ENCODE data around the gene BPIFA2. TPM values are rescaled to one million over a fixed set of nuclear protein-coding genes. Genes with fewer than 3 reads are reported as not detected.
"Not testable (repeated sequence)": the region's sequence is repeated elsewhere in the genome, so short reads cannot be mapped to it uniquely, and the experiment has no call there.

Gene BPIFA2
- polyA plus RNA-seq, 4 donors: not detected

DNA sequence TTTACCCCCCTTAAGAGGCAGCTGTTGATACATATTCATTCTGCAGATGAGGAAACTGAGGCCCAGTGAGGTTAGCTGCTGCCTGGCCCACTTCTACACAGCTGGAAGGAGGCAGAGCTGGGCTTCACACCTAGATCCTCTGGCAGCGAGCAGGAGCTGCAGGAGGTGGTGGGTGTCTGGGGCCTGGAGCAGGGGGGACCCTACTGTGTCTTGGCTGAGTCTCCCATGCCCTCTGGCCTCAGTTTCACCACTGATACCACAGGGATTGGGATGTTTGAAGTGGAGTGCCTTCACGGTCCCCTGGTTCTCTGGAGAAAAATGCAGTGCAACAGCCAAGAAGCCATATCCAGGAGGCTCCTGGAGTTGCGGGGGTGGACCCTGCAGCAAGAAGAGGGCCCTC is 8.2 kb upstream of the BPIFA2 start:
- no peak for DNase-seq (ENCODE audit: low read depth in 4 of 4, low spot score in 3 of 4)

DNA sequence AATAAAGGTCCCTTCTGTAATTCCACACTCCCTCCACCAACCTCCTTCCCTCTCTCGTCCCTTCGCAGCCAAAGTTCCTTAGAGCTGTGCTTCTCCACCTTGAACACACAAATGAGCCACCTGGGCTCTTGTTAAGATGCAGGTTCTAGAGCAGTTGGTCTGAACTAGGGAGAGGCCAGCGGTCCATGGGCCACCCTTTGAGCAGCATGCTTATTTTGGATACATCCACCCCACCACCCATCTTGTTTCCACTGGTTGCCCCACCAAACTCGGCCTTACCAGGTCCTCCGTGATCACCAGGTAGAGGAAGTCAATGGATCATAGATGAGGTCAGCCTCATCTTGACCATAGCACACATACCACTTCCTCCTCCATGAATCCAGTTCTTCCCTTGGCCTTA is 7.3 kb upstream of the BPIFA2 start:
- no peak for DNase-seq (ENCODE audit: low read depth in 4 of 4, low spot score in 3 of 4)

- no peak for DNase-seq (ENCODE audit: low read depth in 4 of 4, low spot score in 3 of 4)
Measured at GRCh38 chr20:33162313-33162712, 5.6 kb upstream of the BPIFA2 start.

- no peak for DNase-seq (ENCODE audit: low read depth in 4 of 4, low spot score in 3 of 4)
Measured at GRCh38 chr20:33162753-33163152, 5.2 kb upstream of the BPIFA2 start.

- no peak for DNase-seq (ENCODE audit: low read depth in 4 of 4, low spot score in 3 of 4)
Measured at GRCh38 chr20:33163856-33164762, 3.9 kb upstream of the BPIFA2 start.

- DNase-seq (ENCODE audit: low read depth in 4 of 4, low spot score in 3 of 4): no peak
Measured at GRCh38 chr20:33164763-33165095, 3.2 kb upstream of the BPIFA2 start.

DNA sequence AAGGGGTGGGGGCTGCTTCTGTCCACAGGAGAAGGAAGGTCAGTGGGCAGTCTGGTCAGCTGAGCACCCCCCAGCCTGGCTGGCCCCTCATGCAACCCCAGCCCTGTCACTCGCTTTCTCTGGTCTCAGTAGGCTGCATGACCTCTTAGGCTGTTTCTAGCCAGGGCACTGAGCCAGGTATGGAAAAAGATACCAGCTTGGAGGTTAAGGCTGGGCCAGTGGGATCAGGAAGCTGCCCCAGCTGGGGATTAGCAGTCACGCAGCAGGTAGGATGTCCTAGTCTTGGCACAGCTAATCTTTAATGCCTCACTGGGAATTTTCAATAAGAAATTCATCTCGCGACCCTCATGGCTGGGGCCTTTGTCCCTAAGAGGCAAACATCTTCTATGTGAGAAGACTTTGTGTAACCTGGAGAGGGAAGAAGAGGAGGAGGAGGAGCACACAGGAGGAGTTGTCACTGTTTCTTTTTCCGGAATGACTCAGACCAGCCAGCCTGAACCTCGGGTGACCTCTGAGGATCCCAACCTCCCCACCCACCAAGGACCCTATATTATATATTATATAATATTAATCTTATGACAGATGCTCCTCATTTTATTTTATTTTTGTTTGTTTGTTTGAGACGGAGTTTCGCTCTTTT is 2.4 kb upstream of the BPIFA2 start:
- DNase-seq (ENCODE audit: low read depth in 4 of 4, low spot score in 3 of 4): no peak

GRCh38 chr20:33166533-33167113 is 1.3 kb upstream of the BPIFA2 start:
- no peak for DNase-seq (ENCODE audit: low read depth in 4 of 4, low spot score in 3 of 4)

DNA sequence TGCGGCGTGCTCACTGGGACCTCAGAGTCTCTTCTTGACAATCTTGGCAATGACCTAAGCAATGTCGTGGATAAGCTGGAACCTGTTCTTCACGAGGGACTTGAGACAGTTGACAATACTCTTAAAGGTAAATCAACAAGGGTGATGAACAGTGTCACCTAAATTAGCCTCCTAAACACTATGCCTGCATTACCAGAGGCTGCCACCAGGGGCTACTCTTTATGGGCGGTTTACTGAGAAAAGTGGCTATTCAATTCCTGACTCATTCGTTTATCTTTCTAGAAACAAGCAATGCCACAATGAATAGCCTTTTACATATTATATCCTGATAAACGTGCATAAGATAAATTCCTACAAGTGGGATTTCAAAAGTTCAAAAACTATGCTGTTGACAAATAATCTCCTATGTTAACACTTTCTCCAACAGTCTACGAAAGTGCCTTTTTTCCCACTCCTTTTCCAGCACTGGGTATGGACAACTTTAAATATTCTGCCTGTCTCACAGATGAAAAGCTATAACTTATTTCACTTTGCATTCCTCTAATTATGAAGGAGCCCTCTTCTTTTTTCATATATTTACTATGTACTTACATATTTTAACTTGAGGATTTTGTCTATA is 1.3 kb downstream of the BPIFA2 start:
- DNase-seq (ENCODE audit: low read depth in 4 of 4, low spot score in 3 of 4): no peak

DNA sequence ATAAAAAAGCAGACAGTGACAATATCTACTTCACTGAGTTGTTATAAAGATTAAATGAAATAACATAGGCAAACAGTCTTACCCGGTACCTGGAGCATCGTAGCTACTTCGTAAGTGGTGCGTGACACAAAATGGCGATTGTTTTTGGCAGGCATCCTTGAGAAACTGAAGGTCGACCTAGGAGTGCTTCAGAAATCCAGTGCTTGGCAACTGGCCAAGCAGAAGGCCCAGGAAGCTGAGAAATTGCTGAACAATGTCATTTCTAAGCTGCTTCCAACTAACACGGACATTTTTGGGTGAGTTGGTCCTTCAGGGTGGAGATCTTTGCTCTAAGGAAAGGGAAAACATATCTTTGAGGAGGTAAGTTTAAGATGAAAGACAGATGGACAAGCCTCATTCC is 4.8 kb downstream of the BPIFA2 start:
- DNase-seq (ENCODE audit: low read depth in 4 of 4, low spot score in 3 of 4): no peak

- DNase-seq (ENCODE audit: low read depth in 4 of 4, low spot score in 3 of 4): no peak
Measured at GRCh38 chr20:33175123-33175522, 7.2 kb downstream of the BPIFA2 start.

GRCh38 chr20:33176101-33176500 is 8.1 kb downstream of the BPIFA2 start:
- no peak for DNase-seq (ENCODE audit: low read depth in 4 of 4, low spot score in 3 of 4)

DNA sequence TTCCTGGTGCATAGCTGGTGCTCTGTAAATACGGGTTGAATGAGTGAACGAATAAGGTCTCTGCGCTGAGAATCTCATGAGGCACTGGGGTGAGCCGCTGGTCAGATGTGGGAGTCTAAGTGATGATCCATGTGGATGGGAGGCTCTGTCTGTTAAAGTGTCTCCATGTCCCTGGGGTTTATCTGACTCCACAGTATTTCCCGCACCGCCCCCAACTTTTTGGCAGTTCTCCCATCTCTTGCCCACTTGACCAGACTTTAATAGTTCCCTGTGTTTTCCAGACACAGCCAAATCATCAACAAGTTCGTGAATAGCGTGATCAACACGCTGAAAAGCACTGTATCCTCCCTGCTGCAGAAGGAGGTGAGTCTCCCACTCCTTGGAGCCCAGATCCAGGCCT is 9.9 kb downstream of the BPIFA2 start:
- DNase-seq (ENCODE audit: low read depth in 4 of 4, low spot score in 3 of 4): no peak

- peak in 2 of 4 donors; percentile 8 to 22 for DNase-seq (ENCODE audit: low read depth in 4 of 4, low spot score in 3 of 4)
Measured at GRCh38 chr20:33178726-33179125, 10.8 kb downstream of the BPIFA2 start.

DNA sequence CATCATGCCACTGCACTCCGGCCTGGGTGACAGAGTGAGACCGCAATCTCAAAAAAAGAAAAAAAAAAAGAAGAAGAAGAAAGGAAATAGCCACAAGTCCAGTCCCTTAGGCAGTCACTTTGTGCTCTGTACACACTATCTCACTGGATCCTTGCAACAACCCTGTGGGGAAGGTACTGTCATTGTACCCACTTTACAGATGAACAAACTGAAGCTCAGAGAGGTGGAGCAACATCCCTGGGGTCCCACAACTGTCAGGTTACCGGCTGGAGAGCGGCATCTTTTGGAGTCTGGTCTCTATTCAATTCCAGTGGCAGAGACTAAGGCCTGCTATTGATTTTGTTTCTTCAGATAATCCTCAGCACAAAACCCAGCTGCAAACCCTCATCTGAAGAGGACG is 12.2 kb downstream of the BPIFA2 start:
- DNase-seq (ENCODE audit: low read depth in 4 of 4, low spot score in 3 of 4): no peak

DNA sequence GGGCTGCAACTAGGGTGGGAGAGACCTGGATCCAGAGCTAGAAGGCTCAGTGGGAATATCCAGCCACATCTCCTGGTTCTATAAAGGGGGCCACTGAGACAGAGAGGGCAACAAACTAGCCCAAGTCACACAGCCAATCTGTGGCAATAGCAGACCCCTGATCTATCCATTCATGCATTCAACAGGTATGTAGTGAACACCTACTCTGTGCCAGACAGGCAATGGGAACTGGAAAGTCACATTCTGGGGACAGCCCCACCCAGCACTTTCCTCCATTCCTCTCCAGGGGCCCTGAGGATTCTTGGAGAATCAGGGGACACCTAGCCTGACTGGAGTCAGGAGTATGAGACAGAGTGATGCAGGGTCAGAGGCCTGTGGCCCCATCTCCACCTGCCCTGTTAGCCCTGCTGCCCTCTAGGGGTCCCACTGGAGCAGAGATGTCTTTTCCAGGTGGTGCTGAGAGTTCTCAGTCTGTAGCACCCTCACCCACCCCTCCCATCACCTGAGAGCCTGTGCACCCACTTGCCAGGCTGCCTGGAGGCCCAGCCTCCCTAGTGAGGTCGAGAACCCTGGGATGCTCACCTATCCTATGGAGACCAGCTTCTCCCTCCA is 13.6 kb downstream of the BPIFA2 start:
- no peak for DNase-seq (ENCODE audit: low read depth in 4 of 4, low spot score in 3 of 4)

GRCh38 chr20:33183312-33183711 is 15.4 kb downstream of the BPIFA2 start:
- no peak for DNase-seq (ENCODE audit: low read depth in 4 of 4, low spot score in 3 of 4)

- DNase-seq (ENCODE audit: low read depth in 4 of 4, low spot score in 3 of 4): not testable (repeated sequence)
Measured at GRCh38 chr20:33185031-33185590, 17.2 kb downstream of the BPIFA2 start.

DNA sequence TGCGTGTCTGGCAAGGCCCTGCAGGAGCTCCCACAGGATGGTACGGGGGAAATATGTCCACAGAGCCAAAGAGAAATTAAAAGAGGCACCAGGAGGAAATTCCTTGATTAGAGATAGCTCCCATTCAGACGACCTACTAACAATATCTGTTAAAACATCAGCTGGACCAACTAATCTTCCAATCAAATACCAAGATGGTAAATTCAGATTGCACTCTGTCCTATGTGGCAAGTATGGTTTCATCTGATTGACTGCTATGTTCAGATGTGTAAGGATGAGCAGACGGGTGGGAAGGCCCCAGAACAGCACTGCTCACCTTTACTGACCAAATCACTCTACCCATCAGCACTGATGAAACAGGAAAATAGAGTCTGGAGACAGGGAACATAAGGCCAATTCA is 19.5 kb downstream of the BPIFA2 start:
- DNase-seq (ENCODE audit: low read depth in 4 of 4, low spot score in 3 of 4): no peak

GRCh38 chr20:33188421-33188820 is 20.5 kb downstream of the BPIFA2 start:
- DNase-seq (ENCODE audit: low read depth in 4 of 4, low spot score in 3 of 4): no peak

- no peak for DNase-seq (ENCODE audit: low read depth in 4 of 4, low spot score in 3 of 4)
Measured at GRCh38 chr20:33191484-33191883, 23.5 kb downstream of the BPIFA2 start.
